Inferior parietal cortex (tissue), 1 donor: ENCODE data around the gene LDLRAD2.
A peak's percentile ranks its signal among the peaks of the same experiment; 100 is the strongest.
"Not testable (repeated sequence)": the region's sequence is repeated elsewhere in the genome, so short reads cannot be mapped to it uniquely, and the experiment has no call there.

Source experiments
- DNase-seq: peaks from one replicate; pipeline ENCODE4 v3.0.0-alpha.2; 2016; ENCODE audit errors: extremely low spot score

The LDLRAD2 gene

DNA sequence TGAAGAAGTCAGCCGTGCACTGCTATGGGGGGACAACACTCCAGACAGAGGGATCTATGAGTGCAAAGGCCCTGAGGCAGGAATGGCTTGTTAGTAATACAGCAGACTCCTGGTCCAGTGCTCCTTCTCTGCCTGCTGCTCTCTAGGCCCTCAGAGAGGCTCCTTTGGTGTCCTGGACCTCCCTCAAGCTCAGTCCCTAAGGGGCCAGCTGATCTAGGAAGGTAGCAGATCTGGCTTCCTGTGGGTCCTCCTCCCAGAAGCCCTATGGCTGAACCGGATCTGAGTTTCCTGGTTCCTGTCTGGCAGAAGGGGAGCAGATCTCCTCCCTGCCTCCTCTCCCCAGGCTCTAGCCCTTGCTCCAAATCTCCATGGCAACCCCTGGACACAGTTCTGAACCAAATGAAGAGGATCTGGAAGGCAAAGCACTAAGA is at the start of gene LDLRAD2:
Gene LDLRAD2, plus strand, starts transcription at position 391 of the 431 bp plus-strand sequence. CDS start 187 bp downstream, outside the sequence.
- no peak for DNase-seq

- DNase-seq, result no peak
Observed at GRCh38 chr1:21763236-21763635, 48.8 kb upstream of the LDLRAD2 start.

DNA sequence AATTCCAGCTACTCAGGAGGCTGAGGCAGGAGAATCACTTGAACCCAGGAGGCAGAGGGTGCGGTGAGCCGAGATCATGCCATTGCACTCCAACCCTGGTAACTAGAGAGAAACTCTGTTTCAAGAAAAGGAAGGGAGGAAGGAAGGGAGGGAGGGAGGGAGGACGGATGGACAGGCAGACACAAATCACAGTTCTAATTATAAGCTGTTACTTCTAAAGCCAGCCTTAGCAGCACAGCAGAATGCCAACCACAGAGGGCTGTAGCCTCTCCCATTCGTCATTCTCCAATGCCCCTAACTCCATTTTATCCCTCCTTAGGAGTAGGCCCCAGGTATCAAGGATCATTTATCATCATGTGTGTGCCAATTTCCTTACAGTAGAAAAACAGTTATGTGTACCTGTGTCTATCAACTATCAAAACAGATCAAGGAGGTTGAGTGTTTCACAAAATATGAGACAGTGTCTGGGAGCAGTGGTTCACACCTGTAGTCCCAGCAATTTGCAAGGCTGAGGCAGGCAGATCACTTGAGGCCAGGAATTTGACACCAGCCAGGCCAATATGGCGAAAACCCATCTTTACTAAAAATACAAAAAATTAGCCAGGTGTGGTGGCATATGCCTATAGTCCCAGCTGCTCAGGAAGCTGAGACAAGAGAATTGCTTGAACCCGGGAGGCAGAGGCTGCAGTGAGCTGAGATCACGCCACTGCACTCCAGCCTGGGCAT is 48.2 kb upstream of the LDLRAD2 start:
- DNase-seq, result no peak

GRCh38 chr1:21764615-21765423 is 47.2 kb upstream of the LDLRAD2 start:
- no peak for DNase-seq

DNA sequence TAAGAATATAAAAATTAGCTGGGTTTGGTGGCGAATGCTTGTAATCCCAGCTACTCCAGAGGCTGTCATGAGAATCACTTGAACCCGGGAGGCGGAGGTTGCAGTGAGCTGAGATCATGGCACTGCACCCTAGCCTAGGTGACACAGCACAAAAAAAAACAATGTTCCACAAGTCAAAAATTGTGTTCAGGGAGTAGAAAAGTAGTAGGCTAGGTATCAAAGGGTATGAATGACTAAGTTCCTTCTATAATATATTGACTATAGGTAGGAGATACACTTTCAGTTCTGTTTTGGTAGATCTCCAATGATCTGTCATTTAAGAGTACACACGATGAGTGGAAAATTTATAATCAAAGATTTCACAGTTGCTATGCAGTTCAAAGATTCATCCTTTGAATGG is 45.9 kb upstream of the LDLRAD2 start:
- DNase-seq, result no peak

- DNase-seq, result not testable (repeated sequence)
Observed at GRCh38 chr1:21767106-21767505, 45.0 kb upstream of the LDLRAD2 start.

DNA sequence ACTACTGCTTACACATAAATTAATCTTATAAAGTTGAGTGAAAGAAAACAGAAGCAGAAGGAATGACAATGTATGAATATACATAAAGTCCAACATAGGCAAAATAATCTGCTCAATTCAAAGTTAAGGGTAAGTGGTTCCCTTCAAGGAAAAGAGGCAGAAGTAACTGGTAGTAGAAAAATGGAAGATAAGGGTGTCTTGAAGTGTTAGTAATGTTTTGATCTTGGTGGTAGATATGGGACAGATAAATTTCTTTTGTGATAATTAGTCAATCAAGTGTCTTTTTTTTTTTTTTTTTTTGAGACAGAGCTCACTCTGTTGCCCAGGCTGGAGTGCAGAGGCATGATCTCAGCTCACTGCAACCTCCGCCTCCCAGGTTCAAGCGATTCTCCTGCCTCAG is 41.9 kb upstream of the LDLRAD2 start:
- DNase-seq, result no peak

- not testable (repeated sequence) for DNase-seq
Observed at GRCh38 chr1:21770602-21771001, 41.5 kb upstream of the LDLRAD2 start.

- not testable (repeated sequence) for DNase-seq
Observed at GRCh38 chr1:21771672-21772071, 40.4 kb upstream of the LDLRAD2 start.

DNA sequence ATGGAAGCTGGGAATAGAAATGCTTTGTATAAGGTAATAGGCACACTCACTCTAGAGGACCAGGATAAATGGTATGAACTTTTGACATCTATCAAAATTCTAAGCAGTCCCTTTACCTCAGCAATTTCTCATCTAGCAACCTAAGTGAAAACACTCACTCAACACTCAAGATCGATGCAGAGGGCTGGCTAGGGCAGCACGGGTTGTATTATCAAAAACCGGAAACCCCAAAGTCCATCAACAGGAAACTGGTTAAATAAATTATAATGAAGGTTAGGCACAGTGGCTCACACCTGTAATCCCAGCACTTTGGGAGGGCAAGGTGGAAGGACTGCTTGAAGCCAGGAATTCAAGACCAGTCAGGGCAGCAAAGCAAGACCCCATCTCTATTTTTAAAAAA is 38.5 kb upstream of the LDLRAD2 start:
- no peak for DNase-seq

DNA sequence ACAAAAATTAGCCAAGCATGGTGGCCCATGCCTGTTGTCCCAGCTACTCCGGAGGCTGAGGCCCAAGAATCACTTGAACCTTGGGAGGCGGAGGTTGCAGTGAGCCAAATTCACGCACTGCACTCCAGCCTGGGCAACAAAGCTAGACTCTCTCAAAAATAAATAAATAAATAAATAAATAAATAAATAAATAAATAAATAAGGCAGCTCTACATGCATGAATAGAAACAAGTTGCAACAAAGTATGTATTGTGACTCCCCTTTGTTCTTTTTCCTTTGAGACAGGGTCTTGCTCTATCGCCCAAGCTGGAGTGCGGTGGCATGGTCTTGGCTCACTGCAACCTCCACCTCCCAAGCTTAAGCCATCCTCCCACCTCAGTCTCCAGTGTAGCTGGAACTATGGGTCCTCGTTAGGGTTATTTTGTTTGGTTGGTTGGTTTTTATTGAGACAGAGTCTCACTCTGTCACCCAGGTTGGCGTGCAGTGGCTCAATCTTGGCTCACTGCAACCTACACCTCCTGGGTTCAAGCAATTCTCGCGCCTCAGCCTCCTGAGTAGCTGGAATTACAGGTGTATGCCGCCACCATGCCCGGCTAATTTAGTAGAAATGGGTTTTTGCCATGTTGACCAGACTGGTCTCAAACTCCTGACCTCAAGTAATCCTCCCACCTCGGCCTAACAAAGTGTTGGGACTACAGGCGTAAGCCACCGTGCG is 37.1 kb upstream of the LDLRAD2 start:
- DNase-seq, result no peak

DNA sequence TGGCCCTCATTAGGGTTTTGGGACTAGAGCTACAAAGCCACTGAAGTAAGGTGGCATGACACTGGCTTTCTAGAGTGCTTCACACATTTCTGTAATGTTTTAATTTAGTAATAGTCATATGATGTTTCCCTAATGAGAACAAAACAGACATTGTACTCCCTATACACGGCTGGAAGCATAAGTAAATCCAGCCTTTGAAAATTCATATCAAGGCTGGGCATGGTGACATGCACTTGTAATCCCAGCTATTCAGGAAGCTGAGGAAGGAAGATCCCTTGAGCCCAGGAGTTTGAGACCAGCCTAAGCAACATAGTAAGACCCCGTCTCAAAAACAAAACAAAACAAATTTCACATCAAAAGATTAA is 36.5 kb upstream of the LDLRAD2 start:
- no peak for DNase-seq

GRCh38 chr1:21775985-21776562 is 36.0 kb upstream of the LDLRAD2 start:
- DNase-seq, result no peak

- DNase-seq, result not testable (repeated sequence)
Observed at GRCh38 chr1:21776925-21777324, 35.1 kb upstream of the LDLRAD2 start.

GRCh38 chr1:21778405-21778727 is 33.7 kb upstream of the LDLRAD2 start:
- no peak for DNase-seq

DNA sequence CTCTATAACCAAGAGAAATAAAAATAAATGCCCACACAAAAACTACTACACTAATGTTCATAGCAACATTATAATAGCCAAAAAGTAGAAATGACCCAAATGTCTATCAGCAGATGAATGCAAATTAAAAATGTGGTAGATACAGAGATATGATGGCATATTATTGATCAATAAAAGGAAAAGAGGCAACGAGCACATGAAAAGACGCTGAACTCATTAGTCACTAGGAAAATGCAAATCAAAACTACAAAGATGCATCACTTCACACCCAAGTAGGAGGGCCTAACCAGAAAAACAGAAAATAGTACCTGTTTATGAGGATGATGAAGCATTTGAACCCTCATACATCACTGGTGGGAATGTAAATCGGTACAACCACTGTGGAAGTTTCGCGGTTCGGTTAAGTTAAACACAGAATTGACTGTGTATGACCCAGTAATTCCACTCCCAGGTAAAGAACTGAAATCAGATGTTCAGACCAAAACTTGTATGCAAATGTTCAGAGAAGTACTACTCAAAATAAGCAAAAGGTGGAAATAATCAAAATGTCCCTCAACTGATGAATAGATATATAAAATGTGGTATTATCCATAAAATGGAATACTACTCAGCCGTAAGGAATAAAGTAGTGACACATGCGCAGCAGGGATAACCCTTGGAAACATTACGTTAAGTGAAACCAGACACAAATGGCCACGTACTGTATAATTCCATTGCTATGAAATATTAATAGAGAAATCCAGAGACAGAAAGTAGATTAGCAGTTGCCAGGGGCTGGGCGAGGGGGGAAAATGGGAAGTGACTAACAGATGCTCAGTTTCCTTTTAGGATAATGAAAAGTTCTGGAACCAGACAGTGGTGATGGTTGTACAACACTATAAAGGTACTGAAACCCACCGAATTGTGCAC is 32.2 kb upstream of the LDLRAD2 start:
- no peak for DNase-seq

GRCh38 chr1:21781815-21782348 is 30.2 kb upstream of the LDLRAD2 start:
- no peak for DNase-seq

DNA sequence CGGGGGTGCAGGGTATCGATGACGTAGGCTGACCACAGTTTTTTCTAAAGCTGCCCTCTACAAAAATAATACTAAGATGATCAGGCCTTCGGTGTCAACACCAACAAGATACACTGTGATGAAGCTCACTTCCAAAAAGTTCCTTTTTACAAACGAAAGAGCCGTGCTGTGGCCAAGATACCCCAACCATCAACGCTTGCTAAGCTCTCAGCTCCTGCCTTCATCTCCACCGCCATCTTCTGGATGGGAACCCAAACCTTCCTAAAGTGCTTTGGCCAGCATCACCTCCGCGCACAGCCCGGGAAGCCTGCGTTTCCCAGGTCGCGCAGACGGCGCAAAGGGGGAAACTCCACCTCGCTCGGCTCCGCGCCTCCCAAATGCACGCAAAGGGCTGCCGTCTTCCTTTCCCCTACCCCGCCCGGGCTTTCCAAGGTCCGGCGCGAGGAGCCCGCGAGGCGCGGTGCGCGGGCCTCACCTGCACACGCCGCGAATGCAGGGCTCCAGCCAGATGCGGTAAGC is 29.7 kb upstream of the LDLRAD2 start:
- peak; percentile 67 for DNase-seq

GRCh38 chr1:21782868-21783678 is 29.0 kb upstream of the LDLRAD2 start, which contains the start of gene USP48:
Gene USP48, minus strand, starts transcription at chr1:21783149. Its CDS starts 192 bp downstream, at chr1:21782957.
- peak; percentile 99 for DNase-seq
